COLO668 (cell line): Measurements from ENCODE around the gene DACH1.

Experiments
- DNase-seq: peaks from one replicate; lab custom pipeline; 2025; ENCODE audit not compliant: unreplicated experiment; lab: John Stamatoyannopoulos, UW

DACH1 gene

GRCh38 chr13:71714802-71715375, 152.1 kb downstream of the DACH1 start:
- no peak for DNase-seq

GRCh38 chr13:71712988-71713653, 153.9 kb downstream of the DACH1 start:
- no peak for DNase-seq

- DNase-seq = no peak
These were observed 162.3 kb downstream of the DACH1 start for GRCh38 chr13:71704656-71705055.

DNA sequence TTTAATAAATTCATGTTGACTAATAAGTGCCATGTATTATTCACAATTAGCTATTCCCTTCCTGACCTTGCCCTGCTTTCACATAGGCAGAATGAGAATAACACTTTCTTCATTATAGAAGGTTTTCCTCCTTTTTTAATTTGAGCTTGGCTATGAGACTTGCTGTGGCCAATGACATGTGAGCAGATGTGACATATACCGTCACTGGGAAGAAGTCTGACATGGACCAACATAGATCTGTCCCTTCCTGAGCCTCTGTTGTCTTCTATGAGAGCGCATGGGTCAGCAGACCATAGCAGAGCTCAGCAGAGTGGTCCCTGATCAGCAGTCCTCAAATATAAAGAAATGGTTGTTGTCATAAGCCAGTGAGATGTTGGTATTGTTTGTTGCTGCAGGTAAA, 163.9 kb downstream of the DACH1 start:
- DNase-seq = no peak

DNA sequence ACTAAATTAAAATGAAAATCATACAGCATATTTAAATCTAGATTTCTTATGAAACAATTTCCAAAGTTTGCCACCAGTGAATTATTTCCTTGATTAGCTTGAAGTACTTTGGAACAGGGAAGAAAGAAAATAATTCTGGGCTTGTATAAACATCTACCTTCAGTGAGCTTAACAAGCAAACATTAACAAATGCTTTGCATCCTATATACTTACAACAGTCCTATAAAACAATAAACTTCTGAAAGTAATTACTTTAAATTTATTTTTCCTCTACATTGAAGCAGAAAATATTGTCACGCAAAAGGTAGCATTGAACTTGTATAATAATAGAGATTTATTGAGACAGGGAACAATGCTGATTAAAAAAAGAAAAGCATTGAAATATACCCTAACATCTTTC, 164.8 kb downstream of the DACH1 start:
- DNase-seq = no peak

GRCh38 chr13:71701741-71702140, 165.3 kb downstream of the DACH1 start:
- no peak for DNase-seq

DNA sequence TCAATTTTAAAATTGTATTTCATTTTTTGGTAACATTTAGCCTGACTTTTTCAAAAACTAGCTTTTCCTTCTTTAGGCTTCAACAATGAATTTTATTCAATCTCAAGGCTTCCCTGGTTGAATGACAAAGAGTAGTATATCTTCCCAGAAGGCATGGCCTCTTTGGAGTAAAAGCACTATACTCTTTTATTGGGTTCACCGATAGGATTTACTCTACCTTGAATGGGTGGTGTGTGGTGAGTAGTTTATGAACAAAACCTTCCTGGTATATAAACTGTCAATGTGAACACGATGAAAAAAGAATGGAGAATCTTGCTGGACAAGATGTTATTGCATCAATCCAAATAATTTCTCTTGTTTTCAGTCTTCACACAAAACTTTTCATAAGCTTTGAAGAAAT, 167.7 kb downstream of the DACH1 start:
- DNase-seq = no peak

GRCh38 chr13:71695662-71696061, 171.3 kb downstream of the DACH1 start:
- no peak for DNase-seq

GRCh38 chr13:71685072-71685471, 181.9 kb downstream of the DACH1 start:
- DNase-seq = no peak

- DNase-seq = no peak
These were observed 184.9 kb downstream of the DACH1 start for GRCh38 chr13:71681901-71682613.

- DNase-seq = no peak
These were observed 189.9 kb downstream of the DACH1 start for GRCh38 chr13:71677124-71677523.

DNA sequence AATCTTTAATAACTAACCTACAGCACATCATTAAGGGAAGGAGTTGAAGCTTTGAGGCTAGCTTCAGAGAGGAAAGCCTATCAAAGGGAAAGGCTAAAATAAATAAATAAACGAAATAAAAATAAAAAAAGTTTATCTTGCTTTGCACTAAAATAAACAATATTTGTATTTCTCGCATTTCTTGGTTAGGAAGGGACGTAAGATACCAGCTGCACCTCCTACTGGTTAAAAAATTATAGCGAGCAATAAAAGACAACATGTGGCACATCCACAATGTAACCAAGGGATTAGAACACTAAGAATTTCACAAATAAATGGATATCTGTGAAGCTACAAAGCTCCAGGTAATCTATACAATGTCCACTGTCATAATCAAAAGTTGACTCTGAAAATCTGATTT, 194.5 kb downstream of the DACH1 start:
- DNase-seq = no peak

- no peak for DNase-seq
These were observed 203.6 kb downstream of the DACH1 start for GRCh38 chr13:71663431-71663830.

- DNase-seq = no peak
These were observed 205.1 kb downstream of the DACH1 start for GRCh38 chr13:71661921-71662320.

- no peak for DNase-seq
These were observed 207.6 kb downstream of the DACH1 start for GRCh38 chr13:71659404-71659803.

DNA sequence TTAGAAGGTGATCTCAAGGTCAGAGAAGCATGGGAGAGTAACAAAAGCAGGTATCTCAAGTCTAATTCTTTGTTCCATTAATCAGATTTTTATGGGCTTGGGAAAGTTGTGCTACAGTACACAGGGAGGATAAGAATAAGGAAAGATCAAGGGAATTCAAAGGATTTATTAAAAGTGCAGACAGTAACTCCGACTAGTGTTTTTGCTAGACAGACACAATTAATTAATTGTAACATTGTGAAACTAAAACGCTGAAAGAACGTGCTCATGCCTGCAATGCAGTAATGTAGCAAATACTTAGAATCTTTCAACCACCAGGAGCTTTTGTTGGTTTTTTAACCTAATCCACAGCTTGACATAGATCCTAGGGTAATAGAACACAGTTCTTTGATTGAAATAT, 221.5 kb downstream of the DACH1 start:
- no peak for DNase-seq

DNA sequence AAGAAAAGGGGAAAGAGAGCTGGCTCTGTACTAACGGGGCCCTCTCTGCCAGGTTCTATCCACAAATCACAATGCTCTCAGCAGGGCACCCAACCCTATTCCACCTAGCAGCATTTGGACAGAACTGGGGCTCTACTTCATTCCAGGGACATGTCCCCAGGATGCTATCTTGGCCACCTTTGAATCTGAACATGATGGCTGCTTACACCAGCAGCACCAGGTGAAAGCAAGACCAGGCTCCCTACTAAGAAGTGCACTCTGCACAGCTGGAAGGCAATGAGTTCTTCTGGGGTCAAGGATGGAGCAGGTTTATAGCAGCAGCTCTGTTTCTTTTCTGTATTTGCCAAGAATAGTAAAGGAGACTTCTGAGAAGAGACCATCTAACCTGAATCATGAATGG, 222.4 kb downstream of the DACH1 start:
- no peak for DNase-seq

GRCh38 chr13:71643448-71643860, 223.6 kb downstream of the DACH1 start:
- DNase-seq = no peak

- DNase-seq = no peak
These were observed 228.3 kb downstream of the DACH1 start for GRCh38 chr13:71638751-71639150.

- DNase-seq = no peak
These were observed 232.2 kb downstream of the DACH1 start for GRCh38 chr13:71634602-71635443.

- DNase-seq = no peak
These were observed 232.8 kb downstream of the DACH1 start for GRCh38 chr13:71634182-71634581.

- no peak for DNase-seq
These were observed 234.3 kb downstream of the DACH1 start for GRCh38 chr13:71632721-71633120.
